Measurements from ENCODE around the gene DUSP8. TPM values are rescaled to one million over a fixed set of nuclear protein-coding genes. Genes with fewer than 3 reads are reported as not detected.
"Not testable (repeated sequence)": the region's sequence is repeated elsewhere in the genome, so short reads cannot be mapped to it uniquely, and the experiment has no call there.

The DUSP8 gene
- total RNA-seq, 1 experiment from 2014 or later: 0.69 TPM

GRCh38 chr11:1516273-1517067, 55.6 kb downstream of the DUSP8 start:
- DNase-seq (ENCODE audit: low read depth): peak; percentile 90

DNA sequence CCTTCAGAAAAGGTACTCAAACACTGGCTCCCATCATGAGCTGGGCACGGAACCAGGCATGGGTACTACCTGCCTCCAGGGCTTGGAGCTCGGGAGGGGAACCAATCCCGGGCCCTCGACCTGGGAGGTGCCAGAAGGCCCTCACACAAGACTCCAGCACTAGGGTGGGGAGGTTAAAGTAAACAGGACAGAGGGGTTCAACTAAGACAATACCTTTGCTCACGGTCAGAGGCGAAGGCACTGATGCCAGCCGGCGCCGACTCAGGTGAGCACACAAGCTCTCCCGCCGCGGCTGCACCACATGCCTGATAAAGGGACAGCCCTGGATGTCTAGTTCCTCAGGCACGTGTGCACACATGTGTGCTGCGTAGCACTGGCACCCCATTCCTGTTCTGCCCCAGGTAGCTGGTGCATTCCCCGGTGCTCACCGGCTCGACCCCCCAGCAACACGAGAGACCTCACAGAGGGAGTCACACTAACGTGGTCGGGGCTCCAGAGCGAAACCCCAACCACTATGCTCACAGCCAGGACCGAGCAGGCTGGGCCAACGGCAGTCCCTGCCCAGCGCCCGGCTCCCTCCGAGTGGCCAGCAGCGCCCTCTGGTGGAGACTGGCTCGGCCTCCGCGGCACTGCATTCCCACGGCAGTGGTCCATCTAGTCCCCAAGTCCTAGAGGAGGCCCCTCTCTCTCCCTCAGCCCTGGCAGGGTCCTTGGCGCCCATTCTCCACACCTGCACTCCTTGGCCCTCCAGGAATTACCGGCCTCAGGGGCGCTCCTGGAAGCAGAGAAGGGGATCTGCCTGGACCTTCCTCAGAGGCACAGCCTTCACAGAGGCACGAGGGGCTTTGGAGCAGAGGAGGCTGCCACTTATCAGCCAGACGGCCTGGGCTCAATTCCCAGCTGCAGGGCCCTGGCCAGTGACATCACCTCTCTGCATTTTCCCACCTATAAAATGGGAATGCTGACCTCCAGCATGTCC, 56.7 kb downstream of the DUSP8 start:
- DNase-seq (ENCODE audit: low read depth): peak; percentile 79

- no peak for DNase-seq (ENCODE audit: low read depth)
Observed at GRCh38 chr11:1514336-1515061, 57.6 kb downstream of the DUSP8 start.

- no peak for DNase-seq (ENCODE audit: low read depth)
Observed at GRCh38 chr11:1513326-1514296, 58.5 kb downstream of the DUSP8 start.

DNA sequence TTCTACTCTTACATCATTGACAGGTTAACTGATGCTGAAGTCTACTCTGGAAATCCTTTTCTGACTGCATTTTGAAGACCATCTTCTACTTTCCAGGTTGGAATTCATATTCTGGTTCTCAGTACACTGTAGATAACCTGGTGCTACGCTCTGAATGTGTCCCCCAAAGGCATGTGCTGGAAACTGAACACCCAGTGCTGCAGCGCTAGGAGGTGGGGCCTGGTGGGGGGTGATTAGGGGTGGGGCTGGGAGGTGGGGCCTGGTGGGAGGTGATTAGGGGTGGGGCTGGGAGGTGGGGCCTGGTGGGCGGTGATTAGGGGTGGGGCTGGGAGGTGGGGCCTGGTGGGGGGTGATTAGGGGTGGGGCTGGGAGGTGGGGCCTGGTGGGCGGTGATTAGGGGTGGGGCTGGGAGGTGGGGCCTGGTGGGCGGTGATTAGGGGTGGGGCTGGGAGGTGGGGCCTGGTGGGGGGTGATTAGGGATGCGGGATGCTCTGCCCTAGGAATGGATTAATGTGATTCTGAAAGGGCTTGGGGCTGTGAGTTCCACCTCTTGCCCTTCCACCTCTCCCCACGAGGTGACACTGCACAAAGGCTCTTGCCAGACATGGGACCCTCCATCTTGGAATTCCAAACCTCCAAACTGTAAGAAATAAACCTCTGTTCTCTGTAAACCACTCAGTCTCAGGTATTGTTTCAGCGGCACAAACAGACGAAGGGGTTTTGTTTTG, 59.4 kb downstream of the DUSP8 start:
- not testable (repeated sequence) for DNase-seq (ENCODE audit: low read depth)

DNA sequence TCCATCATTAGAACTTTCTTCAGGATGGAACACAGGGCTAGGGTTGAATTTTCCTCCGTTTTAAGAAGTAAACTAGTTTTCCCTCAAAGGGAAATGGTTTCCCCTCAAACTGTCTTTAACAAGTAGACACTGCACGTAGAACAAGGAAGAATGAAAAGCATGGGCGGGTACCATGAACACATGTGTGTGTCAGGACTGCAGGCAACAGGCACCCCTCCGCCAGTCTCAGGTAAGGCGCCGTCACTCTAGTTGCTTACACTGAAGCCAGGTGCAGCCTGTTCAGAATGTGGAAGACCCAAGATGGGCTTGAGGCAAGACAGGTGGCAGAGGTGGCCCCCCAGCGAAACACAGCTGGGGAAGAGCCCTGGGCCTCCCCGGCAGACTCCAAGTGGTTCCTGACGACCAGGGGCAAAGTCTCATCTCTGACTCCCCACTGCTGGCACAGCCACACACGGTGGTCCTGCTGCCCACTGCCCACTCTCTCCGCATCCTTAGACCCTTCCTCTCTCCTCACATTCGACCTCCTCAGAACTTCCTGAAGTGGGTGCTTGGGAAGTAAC, 60.1 kb downstream of the DUSP8 start:
- no peak for DNase-seq (ENCODE audit: low read depth)

- no peak for DNase-seq (ENCODE audit: low read depth)
Observed at GRCh38 chr11:1510928-1511327, 61.1 kb downstream of the DUSP8 start.

DNA sequence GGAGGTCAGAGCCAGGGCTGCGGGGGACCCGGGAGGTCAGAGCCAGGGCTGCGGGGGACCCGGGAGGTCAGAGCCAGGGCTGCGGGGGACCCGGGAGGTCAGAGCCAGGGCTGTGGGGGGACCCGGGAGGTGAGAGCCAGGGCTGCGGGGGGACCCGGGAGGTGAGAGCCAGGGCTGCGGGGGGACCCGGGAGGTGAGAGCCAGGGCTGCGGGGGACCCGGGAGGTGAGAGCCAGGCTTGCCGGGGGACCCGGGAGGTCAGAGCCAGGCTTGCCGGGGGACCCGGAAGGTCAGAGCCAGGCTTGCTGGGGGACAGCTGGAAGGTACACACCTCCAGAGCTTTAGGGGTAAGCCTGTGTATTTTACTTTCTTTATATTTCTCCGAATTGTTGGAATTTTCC, 61.7 kb downstream of the DUSP8 start:
- not testable (repeated sequence) for DNase-seq (ENCODE audit: low read depth)

DNA sequence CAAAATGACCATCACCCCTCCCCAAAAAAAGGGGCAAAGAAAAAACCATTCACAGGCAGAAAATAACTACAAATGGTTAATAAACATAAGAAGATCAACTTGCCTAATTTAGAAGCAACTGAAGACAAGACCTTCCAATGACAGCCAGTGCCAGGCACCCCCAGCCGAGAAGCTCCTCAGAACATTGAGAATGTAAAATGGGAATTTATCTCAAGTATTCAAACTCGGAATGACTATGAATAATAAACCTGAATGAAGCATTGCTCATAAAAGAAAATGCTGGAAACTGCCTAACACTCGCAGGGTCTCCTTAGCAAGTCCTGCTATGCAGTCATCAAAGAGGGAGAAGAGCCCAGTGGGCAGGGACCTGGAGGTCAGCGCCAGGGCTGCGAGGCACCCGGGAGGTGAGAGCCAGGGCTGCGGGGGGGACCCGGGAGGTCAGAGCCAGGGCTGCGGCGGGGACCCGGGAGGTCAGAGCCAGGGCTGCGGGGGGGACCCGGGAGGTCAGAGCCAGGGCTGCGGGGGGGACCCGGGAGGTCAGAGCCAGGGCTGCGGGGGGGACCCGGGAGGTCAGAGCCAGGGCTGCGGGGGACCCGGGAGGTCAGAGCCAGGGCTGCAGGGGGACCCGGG, 62.3 kb downstream of the DUSP8 start:
- no peak for DNase-seq (ENCODE audit: low read depth)

DNA sequence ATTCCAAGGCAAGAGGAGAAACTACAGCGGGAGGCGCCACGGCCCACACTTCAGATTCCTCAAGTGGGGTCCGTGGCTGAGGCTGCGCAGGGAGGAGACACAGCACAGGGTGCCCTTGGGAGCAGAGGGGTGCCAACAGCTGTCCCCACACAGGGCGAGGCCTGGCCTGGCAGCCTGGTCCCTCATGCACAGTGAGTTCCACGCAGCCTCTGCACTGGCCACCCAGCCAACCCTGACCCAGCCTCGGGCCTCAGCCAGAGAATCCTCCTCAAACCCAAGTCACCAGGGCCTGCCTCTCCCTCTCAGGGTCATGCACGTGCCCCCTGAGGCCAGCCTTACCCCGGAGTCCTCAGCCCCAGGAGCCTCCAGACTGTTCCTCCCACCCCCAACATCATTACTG, 63.1 kb downstream of the DUSP8 start:
- DNase-seq (ENCODE audit: low read depth): no peak

DNA sequence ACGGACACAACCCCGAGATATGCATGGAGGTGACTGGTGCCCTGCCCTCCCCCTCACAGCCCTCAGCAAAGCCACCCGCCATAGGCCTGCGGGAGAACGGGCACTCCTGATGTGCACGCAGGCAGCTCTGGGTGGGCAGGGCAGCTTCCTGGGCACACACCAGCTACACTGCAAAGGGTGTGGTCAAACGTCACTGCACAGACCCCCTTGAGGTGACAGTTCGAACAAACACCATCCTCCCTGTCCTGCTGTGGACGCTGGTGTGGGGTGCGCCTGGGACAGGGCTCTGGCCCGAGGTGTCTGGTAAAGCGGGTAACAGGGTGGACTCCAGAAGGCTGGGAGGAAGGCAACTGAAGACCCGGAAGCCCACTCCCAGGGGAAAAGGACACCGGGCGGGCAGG, 63.6 kb downstream of the DUSP8 start:
- no peak for DNase-seq (ENCODE audit: low read depth)

- no peak for DNase-seq (ENCODE audit: low read depth)
Observed at GRCh38 chr11:1507381-1508140, 64.5 kb downstream of the DUSP8 start.

- DNase-seq (ENCODE audit: low read depth): no peak
Observed at GRCh38 chr11:1506981-1507380, 65.1 kb downstream of the DUSP8 start.

DNA sequence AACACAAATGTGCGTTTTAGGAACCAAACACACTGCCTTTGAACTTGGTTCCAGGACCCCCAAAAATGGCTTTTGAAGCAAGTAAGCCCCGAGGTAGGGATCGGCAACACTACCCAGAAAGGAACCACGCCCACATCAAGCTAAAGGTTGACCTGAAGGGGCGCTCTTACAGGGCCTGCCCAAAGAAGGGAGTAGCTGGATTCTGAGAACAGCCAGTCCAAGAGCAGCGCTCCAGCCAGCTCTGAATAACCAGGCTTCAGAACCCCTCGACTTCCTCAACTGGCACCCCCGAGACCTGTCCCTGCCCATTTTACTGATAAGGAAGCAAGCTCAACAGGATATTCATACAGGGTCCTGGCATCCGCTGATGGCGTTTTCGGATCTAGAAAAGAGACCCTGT, 66.6 kb downstream of the DUSP8 start:
- DNase-seq (ENCODE audit: low read depth): no peak

- no peak for DNase-seq (ENCODE audit: low read depth)
Observed at GRCh38 chr11:1504581-1505290, 67.3 kb downstream of the DUSP8 start.

DNA sequence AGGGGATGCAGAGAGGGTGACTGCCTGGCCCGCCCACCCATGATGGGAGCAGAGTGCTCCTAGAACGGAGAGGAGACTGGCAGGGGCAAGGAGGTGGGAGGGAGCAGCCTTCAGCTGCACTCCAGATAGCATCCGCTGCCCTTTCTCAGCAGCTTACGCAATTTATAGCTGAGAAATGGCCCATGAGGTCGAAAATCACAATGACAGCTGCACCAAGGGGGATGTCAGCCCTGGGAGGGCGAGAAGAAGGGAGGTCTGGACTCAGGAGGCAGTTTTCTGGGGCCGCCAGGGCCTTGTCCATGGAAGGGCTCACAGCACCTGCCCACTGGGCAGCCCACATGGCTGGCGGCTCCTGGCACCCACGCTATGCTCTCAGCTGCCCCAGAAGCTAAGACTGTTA, 67.9 kb downstream of the DUSP8 start:
- no peak for DNase-seq (ENCODE audit: low read depth)

Measured in Daoy (cell line).